OCI-LY3 (cell line): ENCODE results near the gene MED26.

Experiments used
- H2AFZ ChIP-seq: fragments of 200-600, 300-600 bp; shearing (Covaris generic); 2 replicates; pipeline ENCODE4 v1.6.0; 2014; ENCODE audit warnings: antibody characterized with exemption, low read depth, low read length
- H3K27ac ChIP-seq: fragments of 200-600, 300-600 bp; sonication (generic); 2 replicates; pipeline ENCODE4 v1.5.1; 2014; ENCODE audit warnings: mild to moderate bottlenecking, low read length, moderate library complexity, mixed read lengths
- H3K27me3 ChIP-seq: fragments of 200-600, 300-600 bp; sonication (generic); 2 replicates; pipeline ENCODE4 v1.6.1; 2014; ENCODE audit warnings: low read depth, low read length, mixed read lengths
- H3K36me3 ChIP-seq: fragments of 200-600, 300-600 bp; sonication (generic); replicated peaks from 2 replicates; pipeline ENCODE3; 2014; ENCODE audit warnings: low read depth, low read length, mixed read lengths
- H3K4me1 ChIP-seq: fragments of 300-600, 200-600 bp; sonication (generic); 2 replicates; pipeline ENCODE4 v1.6.1; 2014; ENCODE audit warnings: low read length, mixed read lengths
- H3K4me2 ChIP-seq: fragments of 200-600, 300-600 bp; sonication (generic); 2 replicates; pipeline ENCODE4 v1.6.1; 2014; ENCODE audit warnings: low read length, mixed read lengths
- H3K4me3 ChIP-seq: fragments of 300-600, 200-600 bp; sonication (generic); 2 replicates; pipeline ENCODE4 v1.5.1; 2014; ENCODE audit warnings: antibody characterized with exemption, mild to moderate bottlenecking, low read length, moderate library complexity
- H3K79me2 ChIP-seq: fragments of 300-600, 200-600 bp; shearing (Covaris generic); 2 replicates; pipeline ENCODE4 v1.6.1; 2014; ENCODE audit warnings: mild to moderate bottlenecking, low read length, mixed read lengths
- H3K9ac ChIP-seq: fragments of 300-600, 200-600 bp; shearing (Covaris generic); 2 replicates; pipeline ENCODE4 v1.6.0; 2014; ENCODE audit warnings: mild to moderate bottlenecking, low read length, moderate library complexity
- H3K9me3 ChIP-seq: fragments of 200-600, 300-600 bp; shearing (Covaris generic); 2 replicates; pipeline ENCODE4 v1.6.1; 2014; ENCODE audit warnings: low read length, mixed read lengths; ENCODE audit not compliant: insufficient read depth
- H4K20me1 ChIP-seq: fragments of 200-600, 300-600 bp; sonication (generic); 2 replicates; pipeline ENCODE4 v1.6.1; 2016; ENCODE audit warnings: low read length, mixed read lengths; ENCODE audit not compliant: insufficient read depth
- EZH2phosphoT487 ChIP-seq: fragments of 200-600 bp; shearing (Covaris generic); IDR thresholded peaks from 2 replicates; pipeline ENCODE4 v1.6.1; 2018; ENCODE audit warnings: antibody characterized with exemption, mixed run types, low read depth
- TF ChIP-seq, protein P1 (sequence below): fragments of 200-600, 300-600 bp; sonication (generic); IDR thresholded peaks from 2 replicates; pipeline ENCODE4 v1.5.1; 2014; ENCODE audit warnings: antibody characterized with exemption, low read length, low read depth

MED26 gene

DNA sequence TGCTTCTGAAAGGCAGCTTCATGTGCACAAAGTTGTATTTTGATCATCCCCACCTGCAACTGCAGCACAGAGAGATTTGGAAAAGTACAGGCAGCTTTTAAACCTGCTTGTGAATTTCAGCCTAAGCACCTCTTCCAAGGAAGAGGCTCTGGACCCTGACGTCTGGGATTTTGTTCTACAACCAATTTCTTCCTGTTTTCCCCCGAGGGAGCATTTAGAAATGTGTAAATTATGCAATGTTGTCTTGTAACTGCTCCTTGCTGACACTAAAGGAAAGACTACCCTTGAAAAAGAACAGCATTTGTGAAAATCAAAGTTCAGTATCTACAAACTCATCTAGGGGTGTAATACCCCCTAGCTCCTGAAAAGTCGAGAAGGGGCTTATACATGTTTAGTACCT is 15.4 kb downstream of the MED26 start:
- no peak overlapping the region for H3K27ac ChIP-seq
- no peaks in the 10 kb centered on the region for H3K36me3 ChIP-seq
- H3K4me2 ChIP-seq = no peak overlapping the region
- H3K9ac ChIP-seq = no peak overlapping the region
- H3K9me3 ChIP-seq = no peaks in the 10 kb centered on the region
- H3K4me1 ChIP-seq = peaks cover 18% of the 10 kb centered on the region
- TF ChIP-seq, protein P1, sequence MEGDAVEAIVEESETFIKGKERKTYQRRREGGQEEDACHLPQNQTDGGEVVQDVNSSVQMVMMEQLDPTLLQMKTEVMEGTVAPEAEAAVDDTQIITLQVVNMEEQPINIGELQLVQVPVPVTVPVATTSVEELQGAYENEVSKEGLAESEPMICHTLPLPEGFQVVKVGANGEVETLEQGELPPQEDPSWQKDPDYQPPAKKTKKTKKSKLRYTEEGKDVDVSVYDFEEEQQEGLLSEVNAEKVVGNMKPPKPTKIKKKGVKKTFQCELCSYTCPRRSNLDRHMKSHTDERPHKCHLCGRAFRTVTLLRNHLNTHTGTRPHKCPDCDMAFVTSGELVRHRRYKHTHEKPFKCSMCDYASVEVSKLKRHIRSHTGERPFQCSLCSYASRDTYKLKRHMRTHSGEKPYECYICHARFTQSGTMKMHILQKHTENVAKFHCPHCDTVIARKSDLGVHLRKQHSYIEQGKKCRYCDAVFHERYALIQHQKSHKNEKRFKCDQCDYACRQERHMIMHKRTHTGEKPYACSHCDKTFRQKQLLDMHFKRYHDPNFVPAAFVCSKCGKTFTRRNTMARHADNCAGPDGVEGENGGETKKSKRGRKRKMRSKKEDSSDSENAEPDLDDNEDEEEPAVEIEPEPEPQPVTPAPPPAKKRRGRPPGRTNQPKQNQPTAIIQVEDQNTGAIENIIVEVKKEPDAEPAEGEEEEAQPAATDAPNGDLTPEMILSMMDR = no peak; the same call in 1 of the 2 replicates
- no peak for TF ChIP-seq EZH2phosphoT487
- H4K20me1 ChIP-seq = peaks cover 90% of the 10 kb centered on the region
- no peak overlapping the region for H3K4me3 ChIP-seq
- H3K79me2 ChIP-seq = peaks cover 100% of the 10 kb centered on the region
- H2AFZ ChIP-seq = no peak overlapping the region
- H3K27me3 ChIP-seq = no peaks in the 10 kb centered on the region

DNA sequence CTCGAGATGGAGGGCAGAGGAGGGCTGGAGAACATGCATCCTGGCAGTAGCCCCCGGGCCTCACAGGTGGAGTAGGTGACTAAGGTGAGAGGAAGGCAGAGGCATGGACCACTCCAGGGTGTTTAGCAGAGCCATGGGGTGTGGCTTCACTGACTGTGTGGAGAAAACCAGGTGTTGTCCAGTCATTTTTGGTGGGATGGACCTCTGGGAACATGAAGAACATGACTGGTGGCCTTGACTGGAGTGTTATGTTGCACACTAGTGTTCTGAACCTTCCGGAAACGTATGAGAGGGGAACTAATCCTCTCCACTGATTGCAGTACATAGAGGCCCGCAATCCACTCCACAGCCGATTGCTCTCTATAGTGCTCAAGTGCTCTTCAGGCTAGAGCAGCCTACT is 16.9 kb downstream of the MED26 start:
- H3K9me3 ChIP-seq = no peaks in the 10 kb centered on the region
- H3K9ac ChIP-seq = no peak overlapping the region
- no peak overlapping the region for H3K4me3 ChIP-seq
- H3K36me3 ChIP-seq = no peaks in the 10 kb centered on the region
- peaks cover 99% of the 10 kb centered on the region for H3K79me2 ChIP-seq
- H3K4me1 ChIP-seq = peaks cover 18% of the 10 kb centered on the region
- no peaks in the 10 kb centered on the region for H3K27me3 ChIP-seq
- H3K4me2 ChIP-seq = no peak overlapping the region
- TF ChIP-seq, protein P1 = no peak
- peaks cover 84% of the 10 kb centered on the region for H4K20me1 ChIP-seq
- H3K27ac ChIP-seq = no peak overlapping the region
- no peak overlapping the region for H2AFZ ChIP-seq

DNA sequence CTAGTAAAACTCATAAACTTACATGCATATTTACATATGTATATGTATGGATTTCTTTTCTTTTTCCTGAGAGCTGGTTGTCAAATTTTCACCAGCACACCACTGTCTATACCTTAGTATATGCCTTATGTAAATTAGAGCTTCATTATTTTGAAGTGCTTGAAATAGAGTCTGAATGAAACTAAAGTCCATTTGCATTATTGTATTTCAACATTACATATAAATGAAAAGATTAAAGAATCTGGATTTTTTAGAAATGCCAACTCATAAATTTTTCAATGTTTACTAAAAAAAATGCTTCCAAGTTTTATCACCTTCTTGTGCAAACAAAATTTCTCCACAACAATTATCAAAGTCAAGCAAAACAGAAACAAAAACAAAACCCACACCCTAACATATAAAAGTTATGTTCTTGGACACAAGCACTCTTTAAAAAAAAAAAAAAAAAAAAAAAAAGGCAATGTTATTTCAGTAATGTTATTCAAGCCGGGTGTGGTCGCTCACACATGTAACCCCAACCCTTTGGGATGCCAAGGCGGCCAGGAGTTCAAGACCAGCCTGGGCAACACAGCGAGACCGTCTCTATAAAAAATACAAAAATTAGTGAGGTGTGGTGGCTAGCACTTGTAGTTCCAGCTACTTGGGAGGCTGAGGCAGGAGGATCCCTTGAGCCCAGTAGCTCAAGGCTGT is 18.3 kb downstream of the MED26 start:
- TF ChIP-seq, protein P1 = no peak
- TF ChIP-seq EZH2phosphoT487 = no peak
- peaks cover 99% of the 10 kb centered on the region for H3K79me2 ChIP-seq
- H4K20me1 ChIP-seq = peaks cover 84% of the 10 kb centered on the region
- no peak overlapping the region for H3K27ac ChIP-seq
- H3K4me1 ChIP-seq = peaks cover 29% of the 10 kb centered on the region
- H3K9ac ChIP-seq = no peak overlapping the region
- no peaks in the 10 kb centered on the region for H3K9me3 ChIP-seq
- H3K4me2 ChIP-seq = no peak overlapping the region
- H3K4me3 ChIP-seq = no peak overlapping the region
- H3K27me3 ChIP-seq = no peaks in the 10 kb centered on the region
- H2AFZ ChIP-seq = no peak overlapping the region
- H3K36me3 ChIP-seq = no peaks in the 10 kb centered on the region

DNA sequence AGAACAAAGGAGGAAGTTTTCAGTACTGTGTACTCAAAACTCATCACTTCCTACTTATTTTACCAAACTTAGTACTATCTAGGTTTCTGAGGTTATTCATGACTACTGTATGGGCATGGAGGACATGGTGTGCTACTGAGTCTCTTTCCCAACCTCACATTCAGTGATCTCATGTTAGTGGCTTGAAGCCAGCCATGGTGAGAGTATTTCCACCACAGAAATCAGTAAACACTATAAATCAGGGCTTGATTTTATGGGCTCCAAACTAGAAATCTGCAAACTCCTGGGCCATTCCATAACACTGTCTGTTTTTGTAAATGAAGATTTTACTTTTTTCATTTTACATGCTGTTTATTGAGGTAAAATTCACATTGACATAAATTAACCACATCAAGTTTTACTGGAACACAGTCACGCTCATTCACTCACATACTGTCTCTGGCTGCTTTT is 19.7 kb downstream of the MED26 start:
- Histone ChIP-seq H2AFZ (no peak overlapping the region), H3K4me1 (peaks cover 29% of the 10 kb centered on the region), H3K9ac (no peak overlapping the region), H3K27me3 (no peaks in the 10 kb centered on the region), H3K4me3 (no peak overlapping the region), H3K79me2 (peaks cover 99% of the 10 kb centered on the region), H3K27ac (peak overlapping the region; percentile 15), H4K20me1 (peaks cover 86% of the 10 kb centered on the region), H3K36me3 (no peaks in the 10 kb centered on the region), H3K9me3 (no peaks in the 10 kb centered on the region), H3K4me2 (peak overlapping the region; percentile 14; the same call in 1 of the 2 replicates)
- TF ChIP-seq, protein P1 = no peak
- no peak for TF ChIP-seq EZH2phosphoT487
